ENCODE results near the gene TERT. TPM values are rescaled to one million over a fixed set of nuclear protein-coding genes. Genes with fewer than 3 reads are reported as not detected.
"Not testable (repeated sequence)": the region's sequence is repeated elsewhere in the genome, so short reads cannot be mapped to it uniquely, and the experiment has no call there.

The TERT gene
- polyA plus RNA-seq, 1 experiment, result not detected

DNA sequence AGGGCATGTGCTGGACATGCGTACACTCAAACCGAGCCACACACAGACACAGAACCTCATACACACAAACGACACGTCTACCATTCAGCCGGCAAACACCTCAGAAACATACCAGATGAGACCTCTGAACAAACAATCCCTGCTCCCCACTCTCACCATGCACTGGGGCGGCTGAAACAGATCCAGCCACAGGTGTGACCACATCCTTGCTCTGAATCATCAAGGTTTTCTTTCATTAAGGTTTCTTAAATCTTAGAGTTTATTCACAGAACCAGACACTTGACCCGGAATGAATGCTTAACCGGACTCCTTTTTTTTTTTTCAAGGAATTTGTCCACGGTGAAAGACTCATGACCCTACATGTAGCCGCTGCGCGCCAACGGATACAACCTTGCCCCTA, 26.2 kb downstream of the TERT start:
- POLR2A ChIA-PET, result no interaction called here
- no peaks in the 10 kb centered on the region for H3K27me3 ChIP-seq (ENCODE audit: control insufficient read depth, insufficient read depth, low read length)
- H3K9me3 ChIP-seq (ENCODE audit: control insufficient read depth, insufficient read depth, low read length), result peaks cover 82% of the 10 kb centered on the region
- DNase-seq (ENCODE audit: low read depth, low spot score), result no peak
- CTCF ChIA-PET, result no interaction called here
- H3K27ac ChIP-seq (ENCODE audit: low read depth, low read length), result no peak overlapping the region
- TF ChIP-seq, protein P1, sequence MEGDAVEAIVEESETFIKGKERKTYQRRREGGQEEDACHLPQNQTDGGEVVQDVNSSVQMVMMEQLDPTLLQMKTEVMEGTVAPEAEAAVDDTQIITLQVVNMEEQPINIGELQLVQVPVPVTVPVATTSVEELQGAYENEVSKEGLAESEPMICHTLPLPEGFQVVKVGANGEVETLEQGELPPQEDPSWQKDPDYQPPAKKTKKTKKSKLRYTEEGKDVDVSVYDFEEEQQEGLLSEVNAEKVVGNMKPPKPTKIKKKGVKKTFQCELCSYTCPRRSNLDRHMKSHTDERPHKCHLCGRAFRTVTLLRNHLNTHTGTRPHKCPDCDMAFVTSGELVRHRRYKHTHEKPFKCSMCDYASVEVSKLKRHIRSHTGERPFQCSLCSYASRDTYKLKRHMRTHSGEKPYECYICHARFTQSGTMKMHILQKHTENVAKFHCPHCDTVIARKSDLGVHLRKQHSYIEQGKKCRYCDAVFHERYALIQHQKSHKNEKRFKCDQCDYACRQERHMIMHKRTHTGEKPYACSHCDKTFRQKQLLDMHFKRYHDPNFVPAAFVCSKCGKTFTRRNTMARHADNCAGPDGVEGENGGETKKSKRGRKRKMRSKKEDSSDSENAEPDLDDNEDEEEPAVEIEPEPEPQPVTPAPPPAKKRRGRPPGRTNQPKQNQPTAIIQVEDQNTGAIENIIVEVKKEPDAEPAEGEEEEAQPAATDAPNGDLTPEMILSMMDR (IDR thresholded peaks at IDR 0.05; ENCODE audit: low read depth, low read length), result no peak
- no peak overlapping the region for H3K4me3 ChIP-seq (ENCODE audit: low read depth, low read length)

DNA sequence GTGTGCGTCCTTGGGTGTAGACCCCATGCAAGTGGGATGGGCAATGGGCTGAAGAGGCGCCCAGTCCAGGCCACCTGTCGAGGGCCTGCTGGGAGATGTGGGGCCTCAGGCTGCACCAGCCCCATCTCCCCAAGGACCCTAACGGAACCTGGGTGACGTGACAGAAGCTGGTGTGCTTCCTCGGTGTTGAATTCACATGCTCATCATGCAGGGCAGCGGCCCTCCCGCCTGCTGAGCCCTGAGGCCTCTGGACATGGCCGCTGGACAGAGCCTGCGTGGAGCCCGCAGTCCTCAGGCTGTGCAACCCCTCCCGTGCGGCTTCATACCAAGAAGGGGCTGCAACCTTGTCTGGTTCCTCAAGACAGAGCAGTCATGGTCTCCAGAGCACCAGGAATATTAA, 26.8 kb downstream of the TERT start:
- no peak for DNase-seq (ENCODE audit: low read depth, low spot score)
- Histone ChIP-seq H3K4me3 (ENCODE audit: low read depth, low read length) (no peak overlapping the region), H3K9me3 (ENCODE audit: control insufficient read depth, insufficient read depth, low read length) (peaks cover 82% of the 10 kb centered on the region), H3K27ac (ENCODE audit: low read depth, low read length) (no peak overlapping the region), H3K27me3 (ENCODE audit: control insufficient read depth, insufficient read depth, low read length) (no peaks in the 10 kb centered on the region)
- ChIA-PET CTCF (no interaction called here), POLR2A (no interaction called here)
- TF ChIP-seq, protein P1 (IDR thresholded peaks at IDR 0.05; ENCODE audit: low read depth, low read length), result no peak

DNA sequence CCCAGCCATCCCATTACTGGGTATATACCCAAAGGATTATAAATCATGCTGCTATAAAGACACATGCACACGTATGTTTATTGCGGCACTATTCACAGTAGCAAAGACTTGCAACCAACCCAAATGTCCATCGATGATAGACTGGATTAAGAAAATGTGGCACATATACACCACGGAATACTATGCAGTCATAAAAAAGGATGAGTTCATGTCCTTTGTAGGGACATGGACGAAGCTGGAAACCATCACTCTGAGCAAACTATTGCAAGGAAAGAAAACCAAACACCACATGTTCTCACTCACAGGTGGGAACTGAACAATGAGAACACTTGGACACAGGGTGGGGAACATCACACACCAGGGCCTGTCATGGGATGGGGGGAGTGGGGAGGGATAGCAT, 27.4 kb downstream of the TERT start:
- H3K27me3 ChIP-seq (ENCODE audit: control insufficient read depth, insufficient read depth, low read length); CTCF ChIA-PET; DNase-seq (ENCODE audit: low read depth, low spot score); H3K27ac ChIP-seq (ENCODE audit: low read depth, low read length); H3K4me3 ChIP-seq (ENCODE audit: low read depth, low read length); POLR2A ChIA-PET: not testable (repeated sequence)
- peaks cover 84% of the 10 kb centered on the region for H3K9me3 ChIP-seq (ENCODE audit: control insufficient read depth, insufficient read depth, low read length)

DNA sequence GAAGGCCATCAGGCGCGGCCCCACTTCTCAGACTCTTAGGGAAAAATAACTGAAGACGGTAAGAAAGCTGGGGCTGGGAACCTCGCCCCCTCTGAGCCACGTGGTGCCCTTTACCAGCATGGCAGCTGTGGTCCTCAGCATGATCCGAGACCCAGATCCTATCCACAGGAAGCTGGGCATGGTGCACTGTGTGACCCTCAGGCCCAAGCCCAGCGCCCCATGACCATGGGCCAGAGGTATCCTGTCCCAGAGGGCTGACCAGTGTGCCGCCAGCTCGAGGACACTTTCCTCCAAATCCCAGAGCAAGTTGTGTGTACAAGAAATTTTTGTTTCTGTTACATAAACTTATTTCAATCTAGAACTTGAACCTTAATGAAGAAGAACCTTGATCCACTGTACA, 28.1 kb downstream of the TERT start:
- DNase-seq (ENCODE audit: low read depth, low spot score), result no peak
- H3K27me3 ChIP-seq (ENCODE audit: control insufficient read depth, insufficient read depth, low read length), result no peaks in the 10 kb centered on the region
- no peak overlapping the region for H3K27ac ChIP-seq (ENCODE audit: low read depth, low read length)
- TF ChIP-seq, protein P1 (IDR thresholded peaks at IDR 0.05; ENCODE audit: low read depth, low read length), result no peak
- CTCF ChIA-PET, result no interaction called here
- POLR2A ChIA-PET, result no interaction called here
- H3K4me3 ChIP-seq (ENCODE audit: low read depth, low read length), result no peak overlapping the region
- peaks cover 79% of the 10 kb centered on the region for H3K9me3 ChIP-seq (ENCODE audit: control insufficient read depth, insufficient read depth, low read length)

DNA sequence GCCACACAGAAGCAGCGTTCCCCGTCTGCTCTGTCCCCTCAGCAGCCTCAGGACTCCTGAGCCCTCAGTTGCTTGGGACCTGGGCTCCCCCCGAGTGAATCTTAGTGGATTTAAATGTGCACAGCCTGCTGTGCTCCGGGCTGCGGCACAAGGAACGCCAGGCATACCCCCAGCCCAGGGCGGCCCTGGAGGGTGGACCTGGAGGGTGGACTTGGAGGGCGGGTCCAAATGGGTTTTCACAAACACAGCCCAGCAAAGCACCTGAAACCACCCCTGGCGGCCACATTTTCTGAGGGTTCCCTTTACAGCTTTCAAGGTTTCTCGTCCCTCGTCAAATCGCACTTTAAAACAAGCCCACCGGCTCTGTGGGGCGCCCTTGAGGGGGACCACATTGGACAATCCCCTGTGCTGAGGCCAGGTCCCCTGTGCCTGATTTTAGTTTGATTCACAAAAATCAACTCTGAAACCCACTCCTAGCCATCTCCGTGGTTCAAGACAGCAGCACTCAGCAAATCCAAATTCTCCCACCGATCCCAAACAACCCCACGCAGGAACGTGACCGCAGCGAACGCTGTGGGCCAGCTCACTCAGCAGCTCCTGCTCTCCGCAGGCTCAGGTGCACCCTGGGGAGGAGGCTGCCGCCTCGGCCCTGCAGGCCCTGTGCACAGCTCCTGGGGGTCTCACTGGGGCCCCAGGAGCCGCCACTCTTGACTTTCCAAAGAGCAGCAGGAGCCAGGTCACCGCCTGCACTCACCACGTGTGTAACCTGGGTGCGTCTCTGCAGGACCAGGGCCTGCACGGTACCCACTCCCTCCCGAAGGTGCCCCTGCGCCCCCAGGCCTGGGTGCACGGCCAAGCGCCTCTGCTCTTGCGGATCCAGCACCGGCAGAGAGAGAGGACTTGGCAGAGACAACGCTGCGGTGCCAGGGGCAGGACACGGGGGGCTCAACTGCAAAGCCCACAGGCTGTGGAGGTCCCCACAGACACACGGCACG, 29.1 kb downstream of the TERT start:
- Histone ChIP-seq H3K27ac (ENCODE audit: low read depth, low read length) (no peak overlapping the region), H3K27me3 (ENCODE audit: control insufficient read depth, insufficient read depth, low read length) (no peaks in the 10 kb centered on the region), H3K4me3 (ENCODE audit: low read depth, low read length) (no peak overlapping the region), H3K9me3 (ENCODE audit: control insufficient read depth, insufficient read depth, low read length) (peaks cover 78% of the 10 kb centered on the region)
- TF ChIP-seq, protein P1 (IDR thresholded peaks at IDR 0.05; ENCODE audit: low read depth, low read length), result no peak
- ChIA-PET CTCF (no interaction called here), POLR2A (no interaction called here)
- no peak for DNase-seq (ENCODE audit: low read depth, low spot score)
